HepG2 (cell line): ENCODE data around the gene KCTD19. TPM values are rescaled to one million over a fixed set of nuclear protein-coding genes. Genes with fewer than 3 reads are reported as not detected.

Experiments used
- CC2D1A ChIP-seq: sonication (generic); formaldehyde crosslinking; IDR thresholded peaks from 2 replicates; pipeline ENCODE4 v1.8.1; 2023; ENCODE audit warnings: mild to moderate bottlenecking, missing genetic modification reagents
- CTCF ChIP-seq: sonication (generic); formaldehyde crosslinking; IDR thresholded peaks from 2 replicates; pipeline ENCODE4 v1.5.0; 2020; ENCODE audit warnings: mild to moderate bottlenecking, missing genetic modification reagents, moderate library complexity
- GZF1 ChIP-seq: sonication (generic); formaldehyde crosslinking; IDR thresholded peaks from 2 replicates; pipeline ENCODE4 v1.5.1; 2020; ENCODE audit warnings: mild to moderate bottlenecking, missing genetic modification reagents
- NFYC ChIP-seq: IDR thresholded peaks from 2 replicates; pipeline ENCODE4 v1.6.1; 2016; ENCODE audit warnings: missing genetic modification reagents, missing compliant biosample characterization
- PATZ1 ChIP-seq: sonication (generic); formaldehyde crosslinking; IDR thresholded peaks from 2 replicates; pipeline ENCODE4 v1.4.0; 2020; ENCODE audit warnings: missing genetic modification reagents
- PRPF4 ChIP-seq: fragments of 200-400 bp; formaldehyde crosslinking; IDR thresholded peaks from 2 replicates; pipeline ENCODE4 v1.6.1; 2016; ENCODE audit warnings: low read length, low read depth; ENCODE audit not compliant: poor library complexity, severe bottlenecking
- XRCC5 ChIP-seq: fragments of 200-400 bp; formaldehyde crosslinking; optimal IDR thresholded peaks from 2 replicates; pipeline ENCODE3; 2017; ENCODE audit warnings: mild to moderate bottlenecking, low read length
- ZBTB33 ChIP-seq: sonication (generic); formaldehyde crosslinking; IDR thresholded peaks from 2 replicates; pipeline ENCODE4 v1.4.0; 2020; ENCODE audit warnings: missing genetic modification reagents
- ZNF18 ChIP-seq: sonication (generic); formaldehyde crosslinking; IDR thresholded peaks from 2 replicates; pipeline ENCODE4 v1.8.0; 2022; ENCODE audit warnings: mild to moderate bottlenecking, missing genetic modification reagents; ENCODE audit not compliant: insufficient replicate concordance
- ZNF609 ChIP-seq: sonication (generic); formaldehyde crosslinking; IDR thresholded peaks from 2 replicates; pipeline ENCODE4 v1.4.0; 2020; ENCODE audit warnings: mild to moderate bottlenecking, missing genetic modification reagents, borderline replicate concordance
- ZNF782 ChIP-seq: sonication (generic); formaldehyde crosslinking; IDR thresholded peaks from 2 replicates; pipeline ENCODE4 v1.4.0; 2020; ENCODE audit warnings: missing genetic modification reagents, mild to moderate bottlenecking, borderline replicate concordance
- ZNF883 ChIP-seq: sonication (generic); formaldehyde crosslinking; IDR thresholded peaks from 2 replicates; pipeline ENCODE4 v1.5.1; 2020; ENCODE audit warnings: mild to moderate bottlenecking, missing genetic modification reagents; ENCODE audit errors: not compliant biosample characterization
- polyA plus RNA-seq, 8 experiments: library from polyadenylated mRNA; depleted of rRNA in 3 of 8; stranded (reverse) in 7 of 8; unstranded in 1 of 8; fragments of >200 nt; fragmentation: Illumina TruSeq in 4 of 8; extraction: Trizol in 4 of 8; gene quantifications; 2 replicates each; pipeline versions ENCODE4 v1.2.1 to v1.2.3, GENCODE V29; 2011 to 2016; ENCODE audit warnings: low read depth in 4 of 8, missing spikeins in 1 of 8, mixed read lengths in 1 of 8; ENCODE audit not compliant: insufficient read depth in 1 of 8
- total RNA-seq, 5 experiments: library from RNA; depleted of rRNA; stranded (reverse); fragments of >200 nt; fragmentation: Illumina TruSeq; extraction: Trizol; gene quantifications; 2 replicates each; pipeline ENCODE4 v1.2.3, GENCODE V29; 2016; ENCODE audit warnings: low read depth in 1 of 5
- TF ChIP-seq, protein P1 (sequence below): IDR thresholded peaks from 2 replicates; pipeline ENCODE4 v1.6.1; 2016; ENCODE audit warnings: low read depth, borderline replicate concordance

The KCTD19 gene
- total and polyA plus RNA-seq, 2 of the 13 experiments (the other 11 are each of a cell fraction or from before 2014, with no cell fraction given): not detected

DNA sequence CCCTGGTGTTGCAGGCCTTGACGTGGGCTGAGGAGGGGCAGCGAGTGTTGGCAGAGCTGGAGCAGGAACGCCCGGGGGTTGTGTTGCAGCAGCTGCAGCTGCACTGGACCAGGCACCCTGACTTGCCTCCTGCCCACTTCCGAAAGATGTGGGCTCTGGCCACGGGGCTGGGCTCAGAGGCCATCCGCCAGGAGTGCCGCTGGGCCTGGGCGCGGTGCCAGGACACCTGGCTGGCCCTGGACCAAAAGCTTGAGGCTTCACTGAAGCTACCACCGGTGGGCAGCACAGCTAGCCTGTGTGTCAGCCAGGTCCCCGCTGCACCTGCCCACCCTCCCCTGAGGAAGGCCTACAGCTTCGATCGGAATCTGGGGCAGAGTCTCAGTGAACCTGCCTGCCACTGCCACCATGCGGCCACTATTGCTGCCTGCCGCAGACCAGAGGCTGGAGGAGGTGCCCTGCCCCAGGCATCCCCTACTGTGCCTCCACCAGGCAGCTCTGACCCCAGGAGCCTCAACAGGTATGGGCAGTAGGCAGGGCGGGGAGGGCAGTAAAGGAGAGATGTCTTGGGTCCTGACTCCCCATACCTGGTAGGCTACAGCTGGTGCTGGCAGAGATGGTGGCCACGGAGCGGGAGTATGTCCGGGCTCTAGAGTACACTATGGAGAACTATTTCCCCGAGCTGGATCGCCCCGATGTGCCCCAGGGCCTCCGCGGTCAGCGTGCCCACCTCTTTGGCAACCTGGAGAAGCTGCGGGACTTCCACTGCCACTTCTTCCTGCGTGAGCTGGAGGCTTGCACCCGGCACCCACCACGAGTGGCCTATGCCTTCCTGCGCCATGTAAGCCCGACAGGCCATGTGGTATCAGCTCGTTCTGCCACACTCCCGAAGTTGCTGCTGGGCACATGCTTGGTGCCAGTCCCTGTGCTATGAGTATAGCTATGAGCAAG is 41.6 kb downstream of the KCTD19 start (continued):
- TF ChIP-seq ZBTB33 (peak; percentile 99), CC2D1A (CRISPR knock-in tag) (no peak), ZNF18 (CRISPR knock-in tag) (no peak), ZNF782 (CRISPR knock-in tag) (peak; percentile 54; the same call in 1 of the 2 replicates), PRPF4 (no peak), NFYC (CRISPR knock-in tag) (no peak), GZF1 (CRISPR knock-in tag) (no peak), XRCC5 (peak; percentile 58), CTCF (peak; percentile 90), ZNF883 (CRISPR knock-in tag) (peak; percentile 19), ZNF609 (CRISPR knock-in tag) (no peak), PATZ1 (CRISPR knock-in tag) (peak; percentile 37; the same call in 1 of the 2 replicates)
- TF ChIP-seq, protein P1, sequence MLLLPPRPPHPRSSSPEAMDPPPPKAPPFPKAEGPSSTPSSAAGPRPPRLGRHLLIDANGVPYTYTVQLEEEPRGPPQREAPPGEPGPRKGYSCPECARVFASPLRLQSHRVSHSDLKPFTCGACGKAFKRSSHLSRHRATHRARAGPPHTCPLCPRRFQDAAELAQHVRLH: peak; percentile 21; the same call in 1 of the 2 replicates
